HEK293 (cell line): Measurements from ENCODE around the gene CCDC146.

Experiments used
- CTCF ChIA-PET: fragments of 350-600 bp; formaldehyde crosslinking; extraction: SDS; loops from one replicate; lab custom pipeline; 2021; ENCODE audit warnings: antibody characterized with exemption; lab: Yijun Ruan, JAX
- POLR2A ChIA-PET: fragments of 300-600 bp; formaldehyde crosslinking; extraction: SDS; loops from one replicate; lab custom pipeline; 2020; ENCODE audit warnings: antibody characterized with exemption, inconsistent platforms; lab: Yijun Ruan, JAX
- H3K27ac ChIP-seq: fragments of 200-500 bp; sonication (Bioruptor generic); 2 replicates; pipeline ENCODE4 v1.5.1; 2014; ENCODE audit warnings: low read depth, low read length, control low read depth, inconsistent platforms; ENCODE audit errors: extremely low read depth
- H3K36me3 ChIP-seq, 2 experiments: fragments of 200-500 bp in 1 of 2; sonication (Bioruptor generic) in 1 of 2; 1 replicate in 1 of 2; 2 replicates in 1 of 2; pipeline ENCODE4 v1.5.1; 2014 to 2017; ENCODE audit warnings: inconsistent platforms in 2 of 2, low read length in 2 of 2; ENCODE audit not compliant: control insufficient read depth in 2 of 2, insufficient read depth in 1 of 2
- H3K4me1 ChIP-seq: fragments of 200-500 bp; sonication (Bioruptor generic); 2 replicates; pipeline ENCODE4 v1.5.1; 2014; ENCODE audit warnings: mild to moderate bottlenecking, low read length, inconsistent platforms; ENCODE audit not compliant: control insufficient read depth, insufficient read depth
- H3K4me3 ChIP-seq: 2 replicates; pipeline ENCODE4 v1.5.1; 2011; ENCODE audit warnings: low read depth, mild to moderate bottlenecking, control low read depth, low read length, moderate library complexity
- H3K9me3 ChIP-seq: fragments of 200-500 bp; sonication (Bioruptor generic); 2 replicates; pipeline ENCODE4 v1.5.1; 2014; ENCODE audit warnings: low read depth, low read length, inconsistent platforms; ENCODE audit not compliant: control insufficient read depth, insufficient read depth
- KLF7 ChIP-seq: fragments of 450-650 bp; formaldehyde crosslinking; IDR thresholded peaks from 2 replicates; pipeline ENCODE4 v1.5.1; 2016; ENCODE audit warnings: missing biosample characterization, missing genetic modification characterization, borderline replicate concordance
- TCF7L2 ChIP-seq: IDR thresholded peaks from 2 replicates; pipeline ENCODE4 v1.6.1; 2011; ENCODE audit warnings: low read depth, mild to moderate bottlenecking, inconsistent platforms, low read length, moderate library complexity, borderline replicate concordance
- ZBTB1 ChIP-seq: fragments of 450-650 bp; formaldehyde crosslinking; IDR thresholded peaks from 2 replicates; pipeline ENCODE4 v1.5.1; 2016; ENCODE audit warnings: missing biosample characterization, missing genetic modification characterization
- ZBTB7A ChIP-seq: fragments of 450-650 bp; formaldehyde crosslinking; IDR thresholded peaks from 2 replicates; pipeline ENCODE4 v1.5.1; 2016; ENCODE audit warnings: low read depth, missing biosample characterization, missing genetic modification characterization
- ZIC2 ChIP-seq: fragments of 450-650 bp; formaldehyde crosslinking; IDR thresholded peaks from 2 replicates; pipeline ENCODE4 v1.5.1; 2016; ENCODE audit warnings: missing biosample characterization, missing genetic modification characterization
- ZNF121 ChIP-seq: fragments of 450-650 bp; formaldehyde crosslinking; IDR thresholded peaks from 2 replicates; pipeline ENCODE4 v1.5.1; 2016; ENCODE audit warnings: missing biosample characterization, missing genetic modification characterization
- ZNF362 ChIP-seq: fragments of 450-650 bp; formaldehyde crosslinking; IDR thresholded peaks from 2 replicates; pipeline ENCODE4 v1.5.1; 2016; ENCODE audit warnings: missing biosample characterization, missing genetic modification characterization
- ZNF394 ChIP-seq: fragments of 450-650 bp; formaldehyde crosslinking; IDR thresholded peaks from 2 replicates; pipeline ENCODE4 v1.5.1; 2016; ENCODE audit warnings: missing biosample characterization, missing genetic modification characterization, mild to moderate bottlenecking, moderate library complexity, borderline replicate concordance
- ZNF518A ChIP-seq: fragments of 450-650 bp; formaldehyde crosslinking; conservative IDR thresholded peaks from 2 replicates; pipeline ENCODE4 v1.5.1; 2016; ENCODE audit warnings: low read depth, missing biosample characterization, missing genetic modification characterization
- ZNF529 ChIP-seq: fragments of 450-650 bp; formaldehyde crosslinking; IDR thresholded peaks from 2 replicates; pipeline ENCODE4 v1.5.1; 2017; ENCODE audit warnings: missing genetic modification characterization, missing biosample characterization; ENCODE audit not compliant: insufficient replicate concordance
- ZNF555 ChIP-seq: fragments of 450-650 bp; formaldehyde crosslinking; conservative IDR thresholded peaks from 2 replicates; pipeline ENCODE4 v1.5.1; 2017; ENCODE audit warnings: missing biosample characterization, mild to moderate bottlenecking, missing genetic modification characterization, inconsistent platforms
- ZNF561 ChIP-seq: fragments of 450-650 bp; IDR thresholded peaks from 2 replicates; pipeline ENCODE4 v1.5.1; 2018; ENCODE audit warnings: missing biosample characterization, missing genetic modification characterization, borderline replicate concordance
- ZNF571 ChIP-seq: fragments of 450-650 bp; formaldehyde crosslinking; IDR thresholded peaks from 2 replicates; pipeline ENCODE4 v1.5.0; 2017; ENCODE audit warnings: missing biosample characterization, missing genetic modification characterization
- ZNF621 ChIP-seq: fragments of 450-650 bp; formaldehyde crosslinking; IDR thresholded peaks from 2 replicates; pipeline ENCODE4 v1.5.1; 2017; ENCODE audit warnings: missing biosample characterization, missing genetic modification characterization
- ZNF623 ChIP-seq: fragments of 450-650 bp; formaldehyde crosslinking; IDR thresholded peaks from 2 replicates; pipeline ENCODE4 v1.5.1; 2016; ENCODE audit warnings: missing biosample characterization, missing genetic modification characterization
- ZNF654 ChIP-seq: fragments of 450-650 bp; formaldehyde crosslinking; IDR thresholded peaks from 2 replicates; pipeline ENCODE4 v1.5.1; 2016; ENCODE audit warnings: low read depth, missing biosample characterization, missing genetic modification characterization
- ZNF660 ChIP-seq: fragments of 450-650 bp; IDR thresholded peaks from 2 replicates; pipeline ENCODE4 v1.5.1; 2018; ENCODE audit warnings: missing biosample characterization, mild to moderate bottlenecking, missing genetic modification characterization
- ZNF777 ChIP-seq: fragments of 450-650 bp; formaldehyde crosslinking; IDR thresholded peaks from 2 replicates; pipeline ENCODE4 v1.5.1; 2017; ENCODE audit warnings: missing biosample characterization, missing genetic modification characterization, borderline replicate concordance
- ZSCAN23 ChIP-seq: fragments of 450-650 bp; formaldehyde crosslinking; IDR thresholded peaks from 2 replicates; pipeline ENCODE4 v1.5.1; 2016; ENCODE audit warnings: missing biosample characterization, missing genetic modification characterization
- TF ChIP-seq, protein P1 (sequence below): fragments of 450-650 bp; formaldehyde crosslinking; IDR thresholded peaks from 2 replicates; pipeline ENCODE4 v1.5.1; 2016; ENCODE audit warnings: missing biosample characterization, missing genetic modification characterization, borderline replicate concordance

The CCDC146 gene

DNA sequence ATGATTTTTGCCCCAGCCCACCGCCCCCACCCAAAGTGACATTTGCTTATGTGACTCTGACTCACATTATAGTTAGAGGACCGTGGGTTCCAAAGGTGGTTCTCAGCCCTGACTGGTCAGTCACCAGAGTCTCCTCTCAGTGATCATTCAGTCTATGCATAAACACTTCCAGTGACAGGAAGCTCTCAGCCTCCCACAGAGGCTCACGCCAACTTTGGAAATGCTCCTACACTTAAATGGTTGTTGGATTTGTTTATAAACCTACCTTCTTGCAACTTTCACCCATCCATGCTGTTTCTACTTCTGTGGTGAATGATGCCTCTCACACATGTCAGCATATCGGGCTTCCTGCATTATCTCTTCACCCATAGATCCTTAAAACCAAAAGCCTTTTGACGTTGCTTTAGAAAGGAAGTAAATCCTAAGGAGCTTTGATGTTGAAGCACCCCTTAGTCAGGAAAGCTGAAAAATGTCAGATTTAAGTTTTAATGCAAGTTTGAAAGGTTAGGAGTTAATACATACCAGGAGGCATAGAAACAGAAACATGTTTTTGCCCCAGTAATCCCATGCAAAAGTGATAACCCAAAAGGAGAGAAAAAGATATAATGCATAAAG is 123.7 kb downstream of the CCDC146 start:
- Histone ChIP-seq H3K36me3 (no peaks in the 10 kb centered on the region), H3K4me1 (no peaks in the 10 kb centered on the region), H3K4me3 (no peak overlapping the region), H3K9me3 (no peaks in the 10 kb centered on the region), H3K27ac (no peak overlapping the region)
- TF ChIP-seq KLF7 (tag by site-specific recombination) (no peak), ZNF623 (no peak), ZNF394 (tag by site-specific recombination) (no peak), ZBTB7A (tag by site-specific recombination) (no peak), ZNF561 (tag by site-specific recombination) (no peak), ZNF529 (tag by site-specific recombination) (no peak), ZIC2 (no peak)
- TF ChIP-seq, protein P1, sequence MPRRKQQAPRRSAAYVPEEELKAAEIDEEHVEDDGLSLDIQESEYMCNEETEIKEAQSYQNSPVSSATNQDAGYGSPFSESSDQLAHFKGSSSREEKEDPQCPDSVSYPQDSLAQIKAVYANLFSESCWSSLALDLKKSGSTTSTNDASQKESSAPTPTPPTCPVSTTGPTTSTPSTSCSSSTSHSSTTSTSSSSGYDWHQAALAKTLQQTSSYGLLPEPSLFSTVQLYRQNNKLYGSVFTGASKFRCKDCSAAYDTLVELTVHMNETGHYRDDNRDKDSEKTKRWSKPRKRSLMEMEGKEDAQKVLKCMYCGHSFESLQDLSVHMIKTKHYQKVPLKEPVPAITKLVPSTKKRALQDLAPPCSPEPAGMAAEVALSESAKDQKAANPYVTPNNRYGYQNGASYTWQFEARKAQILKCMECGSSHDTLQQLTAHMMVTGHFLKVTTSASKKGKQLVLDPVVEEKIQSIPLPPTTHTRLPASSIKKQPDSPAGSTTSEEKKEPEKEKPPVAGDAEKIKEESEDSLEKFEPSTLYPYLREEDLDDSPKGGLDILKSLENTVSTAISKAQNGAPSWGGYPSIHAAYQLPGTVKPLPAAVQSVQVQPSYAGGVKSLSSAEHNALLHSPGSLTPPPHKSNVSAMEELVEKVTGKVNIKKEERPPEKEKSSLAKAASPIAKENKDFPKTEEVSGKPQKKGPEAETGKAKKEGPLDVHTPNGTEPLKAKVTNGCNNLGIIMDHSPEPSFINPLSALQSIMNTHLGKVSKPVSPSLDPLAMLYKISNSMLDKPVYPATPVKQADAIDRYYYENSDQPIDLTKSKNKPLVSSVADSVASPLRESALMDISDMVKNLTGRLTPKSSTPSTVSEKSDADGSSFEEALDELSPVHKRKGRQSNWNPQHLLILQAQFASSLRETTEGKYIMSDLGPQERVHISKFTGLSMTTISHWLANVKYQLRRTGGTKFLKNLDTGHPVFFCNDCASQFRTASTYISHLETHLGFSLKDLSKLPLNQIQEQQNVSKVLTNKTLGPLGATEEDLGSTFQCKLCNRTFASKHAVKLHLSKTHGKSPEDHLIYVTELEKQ (tag by site-specific recombination) = no peak
- CTCF ChIA-PET = interaction anchor here (0.6 to 2.3 kb wide), 12 partner anchors 8 to 1722 kb away, joined by 3 to 16 read pairs (median 5); no protein-coding TSS in a partner anchor
- POLR2A ChIA-PET = no interaction called here

GRCh38 chr7:77247206-77247850 is 124.9 kb downstream of the CCDC146 start:
- Histone ChIP-seq H3K4me3 (no peak overlapping the region), H3K4me1 (no peaks in the 10 kb centered on the region), H3K9me3 (no peaks in the 10 kb centered on the region), H3K36me3 (no peaks in the 10 kb centered on the region), H3K27ac (no peak overlapping the region)
- TF ChIP-seq ZNF777 (tag by site-specific recombination) (no peak), ZNF362 (no peak), ZNF555 (tag by site-specific recombination) (no peak), TCF7L2 (no peak), ZNF518A (no peak), ZNF654 (tag by site-specific recombination) (peak; percentile 68), ZNF621 (tag by site-specific recombination) (no peak), ZSCAN23 (tag by site-specific recombination) (no peak), ZNF660 (tag by site-specific recombination) (0 out of 2 replicates have a peak, but pooled peaks have one; percentile 23), ZNF121 (tag by site-specific recombination) (no peak), ZNF571 (no peak), ZBTB1 (no peak)
- ChIA-PET CTCF (interaction anchor here (0.6 to 2.6 kb wide), 32 partner anchors 8 to 1721 kb away, joined by 3 to 16 read pairs (median 4); partner anchors contain the start of gene CCDC146), POLR2A (no interaction called here)
